IPS-18c (cell line): ENCODE data around the gene PDE5A.

Experiments used
- H3K4me3 ChIP-seq: 2 replicates; pipeline ENCODE4 v1.7.0; 2013; ENCODE audit warnings: low read depth, mild to moderate bottlenecking, low read length, moderate library complexity; ENCODE audit not compliant: insufficient read depth
- H3K9me3 ChIP-seq: one replicate; pipeline ENCODE4 v1.6.1; 2013; ENCODE audit warnings: mild to moderate bottlenecking, low read length, moderate library complexity; ENCODE audit not compliant: control insufficient read depth, insufficient read depth

PDE5A gene

GRCh38 chr4:119543779-119544178, 84.8 kb downstream of the PDE5A start:
- Histone ChIP-seq H3K4me3 (no peak overlapping the region), H3K9me3 (no peaks in the 10 kb centered on the region)

DNA sequence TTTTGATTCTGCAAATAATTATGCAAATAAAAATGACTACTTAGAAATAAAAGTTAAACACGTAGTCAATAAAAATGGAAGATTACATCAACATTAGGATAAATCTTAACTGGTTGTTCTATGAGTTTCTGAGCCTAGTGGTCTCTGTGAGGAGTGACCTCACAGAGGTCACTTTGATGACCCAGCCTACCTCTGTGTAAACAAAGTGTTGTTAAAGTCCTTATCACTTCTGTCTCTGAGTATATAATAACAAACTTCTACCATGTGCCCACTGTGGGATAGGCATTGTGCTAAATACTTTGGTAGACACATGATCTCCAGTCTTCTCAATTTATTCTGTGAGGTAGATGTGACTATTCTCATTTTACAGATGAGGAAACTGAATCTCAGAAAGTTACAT, 85.4 kb downstream of the PDE5A start:
- H3K9me3 ChIP-seq: no peaks in the 10 kb centered on the region
- no peak overlapping the region for H3K4me3 ChIP-seq

- Histone ChIP-seq H3K4me3 (no peak overlapping the region), H3K9me3 (no peaks in the 10 kb centered on the region)
These were observed 88.4 kb downstream of the PDE5A start for GRCh38 chr4:119540249-119540648.

DNA sequence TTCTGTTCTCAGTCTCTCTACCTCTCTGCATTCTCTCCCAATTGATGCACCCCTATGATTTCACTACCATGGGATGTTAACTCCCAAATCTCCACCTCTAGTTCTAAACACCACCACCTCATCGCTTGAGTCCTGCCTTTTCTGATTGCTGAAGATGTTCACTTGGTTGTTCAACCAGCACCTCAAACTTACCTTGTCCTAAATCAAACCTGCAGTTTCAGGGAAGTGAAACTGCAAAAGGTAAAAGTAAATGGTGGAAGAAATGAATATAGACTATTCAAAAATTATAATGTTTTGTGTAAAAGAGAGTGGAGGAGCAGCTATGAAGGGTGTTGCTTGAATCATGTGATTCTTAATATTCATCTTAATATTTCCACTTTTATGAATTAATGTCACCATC, 91.0 kb downstream of the PDE5A start:
- H3K4me3 ChIP-seq: no peak overlapping the region

GRCh38 chr4:119536572-119537528, 91.8 kb downstream of the PDE5A start:
- H3K4me3 ChIP-seq: no peak overlapping the region
- H3K9me3 ChIP-seq: no peaks in the 10 kb centered on the region

More for the DNA sequence above, 91.0 kb downstream of the PDE5A start:
- no peaks in the 10 kb centered on the region for H3K9me3 ChIP-seq

GRCh38 chr4:119532319-119532718, 96.3 kb downstream of the PDE5A start:
- H3K9me3 ChIP-seq: no peaks in the 10 kb centered on the region

GRCh38 chr4:119529788-119530187, 98.8 kb downstream of the PDE5A start:
- no peak overlapping the region for H3K4me3 ChIP-seq

More at GRCh38 chr4:119532319-119532718, 96.3 kb downstream of the PDE5A start:
- H3K4me3 ChIP-seq: no peak overlapping the region

DNA sequence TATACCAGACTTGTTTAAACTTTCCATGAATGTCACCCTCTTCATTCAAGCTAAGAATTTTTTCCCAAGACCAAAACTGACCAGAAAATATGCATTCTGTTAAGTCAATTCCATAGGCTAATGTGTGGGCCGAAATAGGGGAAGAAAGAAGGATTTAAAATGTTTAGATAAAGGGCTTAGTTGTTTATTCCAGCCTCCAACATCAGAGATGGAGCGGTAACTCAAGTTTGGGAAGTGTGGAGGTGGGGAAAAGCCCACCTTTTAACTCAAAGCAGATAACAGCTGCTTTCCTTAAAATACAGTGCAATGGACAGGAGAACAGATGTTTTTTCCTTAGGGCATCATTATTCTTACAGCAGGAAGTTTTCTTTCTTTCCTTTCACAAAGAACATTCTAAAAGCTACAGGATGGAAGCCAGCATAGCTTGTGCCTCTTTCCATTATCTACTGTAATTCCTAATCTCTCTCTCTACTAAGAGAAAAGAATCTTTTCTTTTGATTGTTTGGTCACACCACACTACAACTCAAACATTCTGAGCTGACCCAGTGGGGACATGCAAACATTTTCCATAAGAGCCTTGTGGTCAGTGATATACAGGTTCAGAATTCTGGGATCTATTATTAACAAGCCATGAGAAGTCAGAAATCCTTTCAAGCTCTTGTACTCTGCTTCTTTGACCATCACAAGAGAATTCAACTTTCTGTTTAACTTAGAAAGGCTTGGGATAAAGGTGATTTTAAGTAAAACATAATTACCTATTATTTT, 101.6 kb downstream of the PDE5A start:
- H3K9me3 ChIP-seq: no peaks in the 10 kb centered on the region
- no peak overlapping the region for H3K4me3 ChIP-seq

More at GRCh38 chr4:119529788-119530187, 98.8 kb downstream of the PDE5A start:
- H3K9me3 ChIP-seq: no peaks in the 10 kb centered on the region

- Histone ChIP-seq H3K4me3 (no peak overlapping the region), H3K9me3 (no peaks in the 10 kb centered on the region)
These were observed 102.6 kb downstream of the PDE5A start for GRCh38 chr4:119525771-119526712.

DNA sequence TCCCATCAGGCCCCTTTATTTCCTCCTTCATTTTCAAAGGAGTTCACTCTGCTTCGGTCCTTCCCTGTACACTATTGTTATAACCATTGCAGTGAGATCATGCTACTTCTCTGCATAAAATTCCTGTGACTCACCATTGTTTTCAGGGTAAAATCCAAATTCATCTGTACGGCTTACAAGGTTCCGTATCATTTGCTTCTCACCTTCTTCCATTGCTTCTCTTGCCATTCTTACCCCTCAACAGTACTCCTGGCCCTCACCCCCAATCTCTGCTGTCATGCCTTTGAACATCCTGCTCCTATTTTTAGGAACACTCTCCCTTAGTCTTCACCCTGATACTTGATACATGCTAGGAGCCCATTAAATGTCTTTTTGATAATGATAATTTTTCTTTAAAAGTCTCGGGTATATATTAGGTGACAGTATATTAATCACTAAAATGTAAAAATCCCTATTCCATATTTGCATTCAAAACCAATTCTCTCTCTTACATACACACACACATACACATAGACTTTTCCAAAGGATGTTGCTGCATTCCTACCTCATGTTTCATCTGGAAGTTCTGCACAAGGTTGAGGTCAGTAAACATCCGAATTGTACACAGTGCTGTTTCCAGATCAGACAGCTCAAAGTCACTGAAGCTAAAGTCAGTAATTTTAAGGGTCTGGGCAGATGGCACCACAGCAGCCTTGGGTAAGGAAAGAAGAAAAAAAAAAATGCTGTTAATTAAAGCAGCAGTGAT, 103.4 kb downstream of the PDE5A start:
- Histone ChIP-seq H3K9me3 (no peaks in the 10 kb centered on the region), H3K4me3 (no peak overlapping the region)

DNA sequence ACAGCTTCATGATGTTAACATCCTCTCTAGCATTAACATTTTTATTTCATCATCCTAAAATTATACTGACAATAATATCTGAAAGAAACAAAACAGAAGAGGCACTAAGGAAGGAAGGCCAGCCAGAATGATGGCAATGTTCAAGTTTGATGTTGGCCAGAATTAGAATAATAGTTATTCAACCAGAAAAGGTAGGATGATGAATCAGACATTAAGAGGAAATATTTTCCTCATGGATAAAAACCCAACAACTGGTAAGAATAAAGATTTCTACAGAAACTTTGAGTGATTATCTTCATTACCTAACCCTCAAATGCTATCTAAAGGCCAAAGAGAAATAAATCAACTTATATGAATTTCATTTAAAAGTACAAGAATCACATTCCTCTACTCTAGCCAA, 105.2 kb downstream of the PDE5A start:
- H3K4me3 ChIP-seq: no peak overlapping the region
- H3K9me3 ChIP-seq: no peaks in the 10 kb centered on the region

DNA sequence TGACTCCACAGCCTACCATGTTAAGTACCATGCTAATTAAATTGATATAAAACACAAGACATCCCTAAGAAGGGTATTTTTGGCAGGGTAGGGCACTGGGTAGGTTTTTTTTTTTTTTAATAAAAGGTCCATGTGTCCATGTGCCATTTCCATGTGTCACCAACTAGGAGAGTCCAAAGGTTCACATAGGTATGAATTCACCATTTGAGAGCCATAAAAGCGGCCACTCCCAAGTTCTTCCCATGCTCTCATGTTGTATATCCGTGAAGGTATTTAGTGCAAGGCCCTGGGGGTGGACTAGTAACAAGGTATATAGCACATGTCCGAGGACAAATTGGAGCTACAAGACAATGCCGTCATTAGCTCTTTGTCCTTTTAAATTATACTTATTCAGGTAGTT, 107.3 kb downstream of the PDE5A start:
- no peak overlapping the region for H3K4me3 ChIP-seq

DNA sequence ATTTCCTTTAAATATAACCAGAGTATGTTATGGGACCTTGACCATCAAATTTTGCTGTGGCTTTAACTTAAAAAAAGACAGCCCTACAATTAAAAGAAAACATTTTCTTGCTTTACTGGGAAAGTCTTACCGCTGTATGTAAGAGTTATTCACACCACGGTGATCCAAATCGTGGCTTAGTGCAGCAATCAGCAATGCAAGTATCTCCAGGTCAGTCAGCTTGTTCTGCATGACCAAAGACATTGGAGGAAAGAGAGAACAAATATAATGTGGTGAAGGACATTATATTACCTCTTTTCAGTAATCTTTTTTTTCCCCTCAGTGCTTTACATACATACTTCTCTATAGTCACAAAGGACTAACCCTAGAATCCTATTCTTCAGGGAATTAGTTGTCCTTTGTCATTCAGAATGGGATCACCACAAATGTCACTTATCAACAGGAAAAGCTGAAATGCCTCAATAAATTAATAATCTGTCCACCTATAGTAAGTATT, 109.6 kb downstream of the PDE5A start:
- Histone ChIP-seq H3K4me3 (no peak overlapping the region), H3K9me3 (no peaks in the 10 kb centered on the region)

More for the DNA sequence above, 107.3 kb downstream of the PDE5A start:
- H3K9me3 ChIP-seq: no peaks in the 10 kb centered on the region

GRCh38 chr4:119518230-119518892, 110.2 kb downstream of the PDE5A start:
- H3K9me3 ChIP-seq: no peaks in the 10 kb centered on the region
- H3K4me3 ChIP-seq: no peak overlapping the region

GRCh38 chr4:119517361-119518229, 111.0 kb downstream of the PDE5A start:
- no peak overlapping the region for H3K4me3 ChIP-seq
- no peaks in the 10 kb centered on the region for H3K9me3 ChIP-seq
